ENCODE results near the gene MLLT10. TPM values are rescaled to one million over a fixed set of nuclear protein-coding genes. Genes with fewer than 3 reads are reported as not detected.
A peak's percentile ranks its signal among the peaks of the same experiment; 100 is the strongest.

MLLT10 gene
- total RNA-seq, 1 donor from 2014 or later, result 50.9 TPM

DNA sequence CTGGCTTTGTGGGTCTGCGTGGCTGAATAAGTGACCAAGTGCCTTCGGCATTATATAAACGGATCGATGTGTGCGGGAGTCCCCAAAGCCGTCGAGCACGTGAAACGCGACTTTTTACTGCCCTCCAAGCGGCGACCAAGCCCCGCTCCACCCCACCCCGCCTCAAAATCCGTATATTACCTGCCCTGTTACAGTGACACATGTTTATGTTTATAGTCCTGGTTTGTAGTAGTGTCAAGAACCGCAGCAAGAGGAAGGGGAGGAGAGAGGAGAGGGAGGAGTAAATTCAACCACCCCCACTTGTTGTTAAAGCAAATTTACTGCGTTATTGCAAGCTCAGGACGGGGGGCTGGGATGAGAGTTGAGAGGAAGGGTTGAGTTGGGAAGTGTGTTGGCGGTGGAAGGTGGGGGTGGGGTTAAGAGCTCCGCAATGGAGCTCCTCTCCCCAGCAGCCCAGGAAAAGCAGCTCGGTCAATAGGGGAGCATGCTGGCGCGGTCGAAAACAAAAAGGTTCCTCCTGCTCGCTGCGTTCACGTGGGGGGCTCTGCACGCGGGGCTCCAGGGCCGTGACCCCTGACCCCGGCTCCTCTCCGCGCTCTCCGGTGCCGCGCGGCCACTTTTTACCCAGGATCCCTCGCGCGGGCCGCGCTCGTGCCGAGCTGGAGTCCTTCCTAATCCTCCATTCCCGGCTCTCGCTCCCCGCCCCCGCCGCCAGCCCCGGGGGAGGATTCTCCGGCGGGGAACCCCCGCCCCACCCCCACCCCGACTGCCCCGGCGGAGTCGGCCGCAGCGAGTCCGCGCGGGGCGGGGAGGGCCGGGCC, 8.5 kb upstream of the MLLT10 start, which contains the start of gene SKIDA1:
Gene SKIDA1 (minus strand): TSS at position 316 of the 821 bp plus-strand sequence. CDS start 7,860 bp downstream, outside the sequence.
- Mint-ChIP-seq H3K27me3 (ENCODE audit: unreplicated experiment) (peaks cover 14% of the 10 kb centered on the region), H3K36me3 (ENCODE audit: unreplicated experiment) (no peaks in the 10 kb centered on the region), H3K4me1 (ENCODE audit: low read depth, unreplicated experiment) (peaks cover 35% of the 10 kb centered on the region), H3K27ac (ENCODE audit: unreplicated experiment) (peak within 1 kb of the TSS; percentile 97), H3K4me3 (ENCODE audit: unreplicated experiment) (peak within 1 kb of the TSS; percentile 95), H3K9me3 (ENCODE audit: unreplicated experiment) (peaks cover 27% of the 10 kb centered on the region)
- TF ChIP-seq, protein P1, sequence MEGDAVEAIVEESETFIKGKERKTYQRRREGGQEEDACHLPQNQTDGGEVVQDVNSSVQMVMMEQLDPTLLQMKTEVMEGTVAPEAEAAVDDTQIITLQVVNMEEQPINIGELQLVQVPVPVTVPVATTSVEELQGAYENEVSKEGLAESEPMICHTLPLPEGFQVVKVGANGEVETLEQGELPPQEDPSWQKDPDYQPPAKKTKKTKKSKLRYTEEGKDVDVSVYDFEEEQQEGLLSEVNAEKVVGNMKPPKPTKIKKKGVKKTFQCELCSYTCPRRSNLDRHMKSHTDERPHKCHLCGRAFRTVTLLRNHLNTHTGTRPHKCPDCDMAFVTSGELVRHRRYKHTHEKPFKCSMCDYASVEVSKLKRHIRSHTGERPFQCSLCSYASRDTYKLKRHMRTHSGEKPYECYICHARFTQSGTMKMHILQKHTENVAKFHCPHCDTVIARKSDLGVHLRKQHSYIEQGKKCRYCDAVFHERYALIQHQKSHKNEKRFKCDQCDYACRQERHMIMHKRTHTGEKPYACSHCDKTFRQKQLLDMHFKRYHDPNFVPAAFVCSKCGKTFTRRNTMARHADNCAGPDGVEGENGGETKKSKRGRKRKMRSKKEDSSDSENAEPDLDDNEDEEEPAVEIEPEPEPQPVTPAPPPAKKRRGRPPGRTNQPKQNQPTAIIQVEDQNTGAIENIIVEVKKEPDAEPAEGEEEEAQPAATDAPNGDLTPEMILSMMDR (IDR thresholded peaks at IDR 0.05; ENCODE audit: partially characterized antibody, unreplicated experiment), result no peak
- peak; percentile 88 for DNase-seq

DNA sequence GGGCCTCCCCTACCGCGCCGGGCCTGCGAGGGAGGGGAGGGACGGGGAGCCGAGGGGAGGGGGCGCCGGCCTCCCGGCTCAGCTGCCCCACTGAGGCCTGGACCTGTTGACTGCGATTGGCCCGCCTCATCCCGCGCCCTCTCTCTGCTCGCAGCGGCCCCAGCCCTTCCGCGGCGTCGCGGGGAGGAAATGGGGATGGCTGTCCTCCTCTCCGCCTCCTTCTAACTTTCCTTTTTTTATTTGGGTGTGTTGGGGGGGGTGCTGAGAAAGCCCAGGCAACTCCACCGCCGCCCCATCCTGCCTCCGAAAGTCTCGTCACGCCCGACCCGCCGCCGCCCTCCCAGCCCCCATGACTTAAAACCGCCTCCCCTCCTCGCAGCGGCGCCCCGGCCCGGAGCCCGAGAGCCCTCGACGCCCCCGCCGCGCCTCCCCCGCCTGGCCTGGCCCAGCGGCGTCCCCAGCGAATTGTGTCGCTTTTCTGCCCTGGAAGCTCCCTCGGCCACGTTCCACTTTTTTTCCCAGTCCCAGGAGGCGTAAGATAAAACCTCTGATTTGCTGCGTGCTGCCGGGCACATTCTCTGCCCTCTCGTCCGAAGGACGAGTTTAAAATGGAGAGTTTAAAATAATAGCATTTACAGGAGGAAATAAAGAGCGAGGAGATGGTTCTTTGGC, 7.7 kb upstream of the MLLT10 start:
- DNase-seq, result peak; percentile 87
- no peaks in the 10 kb centered on the region for H3K36me3 Mint-ChIP-seq (ENCODE audit: unreplicated experiment)
- H3K27me3 Mint-ChIP-seq (ENCODE audit: unreplicated experiment), result peaks cover 13% of the 10 kb centered on the region
- H3K27ac Mint-ChIP-seq (ENCODE audit: unreplicated experiment), result peak overlapping the region; percentile 97
- peak overlapping the region; percentile 95 for H3K4me3 Mint-ChIP-seq (ENCODE audit: unreplicated experiment)
- peaks cover 29% of the 10 kb centered on the region for H3K4me1 Mint-ChIP-seq (ENCODE audit: low read depth, unreplicated experiment)
- H3K9me3 Mint-ChIP-seq (ENCODE audit: unreplicated experiment), result peaks cover 25% of the 10 kb centered on the region
- TF ChIP-seq, protein P1 (IDR thresholded peaks at IDR 0.05; ENCODE audit: partially characterized antibody, unreplicated experiment), result no peak

DNA sequence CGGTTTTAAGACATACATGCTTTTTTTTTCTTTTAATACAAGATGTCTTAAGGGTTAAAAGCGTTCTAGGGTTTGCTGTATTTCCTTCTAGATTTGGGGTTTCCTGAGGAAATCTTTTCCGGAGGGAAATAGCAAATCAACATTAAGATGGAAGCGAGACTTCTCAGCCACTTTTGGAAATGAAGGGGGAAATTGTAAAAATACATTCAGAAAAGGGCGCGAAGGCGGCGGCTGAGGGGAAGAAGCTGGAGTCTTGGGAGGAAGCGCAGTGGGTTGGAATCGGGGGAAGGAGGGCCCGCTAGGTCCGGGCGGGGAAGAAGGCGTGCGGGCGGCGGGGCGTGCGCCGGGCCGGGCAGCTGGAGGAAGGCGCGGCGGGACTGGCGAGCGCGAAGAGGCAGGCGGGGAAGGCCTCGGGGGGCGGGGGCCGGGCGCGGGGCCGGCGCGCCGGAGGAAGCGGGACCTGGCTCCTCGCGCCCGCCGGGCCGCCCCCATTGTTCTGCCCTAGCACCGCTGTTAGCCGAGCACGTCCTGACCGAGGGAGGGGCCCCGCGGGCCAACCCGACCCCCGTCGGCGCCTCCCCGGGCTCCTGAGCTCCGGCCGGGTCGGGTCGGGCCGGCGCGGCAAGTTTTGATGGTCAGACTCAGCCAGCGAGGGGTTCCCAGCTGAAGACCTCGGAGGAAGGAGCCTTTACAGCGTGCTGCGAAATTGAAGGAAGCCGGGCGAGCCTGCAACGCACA, 7.0 kb upstream of the MLLT10 start:
- Mint-ChIP-seq H3K9me3 (ENCODE audit: unreplicated experiment) (peaks cover 25% of the 10 kb centered on the region), H3K4me3 (ENCODE audit: unreplicated experiment) (peak overlapping the region; percentile 95), H3K4me1 (ENCODE audit: low read depth, unreplicated experiment) (peaks cover 29% of the 10 kb centered on the region), H3K27me3 (ENCODE audit: unreplicated experiment) (peaks cover 13% of the 10 kb centered on the region), H3K27ac (ENCODE audit: unreplicated experiment) (peak overlapping the region; percentile 97), H3K36me3 (ENCODE audit: unreplicated experiment) (no peaks in the 10 kb centered on the region)
- TF ChIP-seq, protein P1 (IDR thresholded peaks at IDR 0.05; ENCODE audit: partially characterized antibody, unreplicated experiment), result no peak
- DNase-seq, result peak; percentile 78

DNA sequence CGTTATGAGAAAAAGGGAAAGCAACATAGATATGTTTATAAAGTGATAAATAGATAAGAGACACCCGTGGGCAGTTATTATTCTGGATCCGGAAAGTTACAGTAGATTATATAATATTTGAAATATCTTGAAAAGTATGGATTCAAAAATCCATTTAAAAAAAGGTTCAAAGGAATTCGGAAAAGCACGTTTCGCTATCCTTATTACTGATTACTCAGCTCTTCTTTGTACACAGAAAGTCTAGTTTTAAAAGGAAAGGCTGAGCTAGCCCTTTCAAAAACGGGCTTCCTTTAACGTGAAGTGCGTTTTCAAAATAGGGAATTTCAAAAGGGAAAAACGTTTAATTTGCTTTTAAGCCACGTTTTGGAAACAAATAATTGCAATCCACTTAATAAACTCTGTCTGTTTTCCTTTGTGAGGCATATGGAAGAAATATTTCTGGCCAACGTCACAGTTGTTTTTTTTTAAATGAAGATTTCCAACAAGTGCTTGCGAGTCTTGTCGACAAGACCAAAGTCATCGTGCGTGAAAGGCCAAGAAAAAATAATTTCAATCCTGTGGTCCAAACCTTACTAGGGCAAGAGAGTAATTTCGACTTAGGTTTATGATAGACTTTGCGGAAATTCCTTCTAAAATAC, 6.3 kb upstream of the MLLT10 start:
- Mint-ChIP-seq H3K27ac (ENCODE audit: unreplicated experiment) (peak overlapping the region; percentile 96), H3K9me3 (ENCODE audit: unreplicated experiment) (peaks cover 25% of the 10 kb centered on the region), H3K27me3 (ENCODE audit: unreplicated experiment) (peaks cover 13% of the 10 kb centered on the region), H3K4me1 (ENCODE audit: low read depth, unreplicated experiment) (peaks cover 28% of the 10 kb centered on the region), H3K4me3 (ENCODE audit: unreplicated experiment) (peak overlapping the region; percentile 91), H3K36me3 (ENCODE audit: unreplicated experiment) (no peaks in the 10 kb centered on the region)
- DNase-seq, result no peak
- TF ChIP-seq, protein P1 (IDR thresholded peaks at IDR 0.05; ENCODE audit: partially characterized antibody, unreplicated experiment), result no peak
